IMR-90 (cell line): ENCODE measurements around the gene COL27A1.

Experiments
- CEBPB ChIP-seq: IDR thresholded peaks from 2 replicates; pipeline ENCODE4 v1.6.1; 2012; ENCODE audit warnings: low read depth, low read length, improper control_type of control experiment
- CTCF ChIP-seq: conservative IDR thresholded peaks from 2 replicates; pipeline ENCODE4 v1.5.1; 2012; ENCODE audit warnings: mild to moderate bottlenecking, low read depth, low read length, improper control_type of control experiment
- MAFK ChIP-seq: IDR thresholded peaks from 2 replicates; pipeline ENCODE4 v1.6.1; 2012; ENCODE audit warnings: low read depth, low read length, improper control_type of control experiment
- MAZ ChIP-seq: IDR thresholded peaks from 2 replicates; pipeline ENCODE4 v1.6.1; 2012; ENCODE audit warnings: low read depth, mild to moderate bottlenecking, low read length, improper control_type of control experiment, moderate library complexity, borderline replicate concordance
- POLR2A ChIP-seq: IDR thresholded peaks from 2 replicates; pipeline ENCODE4 v1.6.1; 2012; ENCODE audit warnings: mild to moderate bottlenecking, low read depth, low read length

DNA sequence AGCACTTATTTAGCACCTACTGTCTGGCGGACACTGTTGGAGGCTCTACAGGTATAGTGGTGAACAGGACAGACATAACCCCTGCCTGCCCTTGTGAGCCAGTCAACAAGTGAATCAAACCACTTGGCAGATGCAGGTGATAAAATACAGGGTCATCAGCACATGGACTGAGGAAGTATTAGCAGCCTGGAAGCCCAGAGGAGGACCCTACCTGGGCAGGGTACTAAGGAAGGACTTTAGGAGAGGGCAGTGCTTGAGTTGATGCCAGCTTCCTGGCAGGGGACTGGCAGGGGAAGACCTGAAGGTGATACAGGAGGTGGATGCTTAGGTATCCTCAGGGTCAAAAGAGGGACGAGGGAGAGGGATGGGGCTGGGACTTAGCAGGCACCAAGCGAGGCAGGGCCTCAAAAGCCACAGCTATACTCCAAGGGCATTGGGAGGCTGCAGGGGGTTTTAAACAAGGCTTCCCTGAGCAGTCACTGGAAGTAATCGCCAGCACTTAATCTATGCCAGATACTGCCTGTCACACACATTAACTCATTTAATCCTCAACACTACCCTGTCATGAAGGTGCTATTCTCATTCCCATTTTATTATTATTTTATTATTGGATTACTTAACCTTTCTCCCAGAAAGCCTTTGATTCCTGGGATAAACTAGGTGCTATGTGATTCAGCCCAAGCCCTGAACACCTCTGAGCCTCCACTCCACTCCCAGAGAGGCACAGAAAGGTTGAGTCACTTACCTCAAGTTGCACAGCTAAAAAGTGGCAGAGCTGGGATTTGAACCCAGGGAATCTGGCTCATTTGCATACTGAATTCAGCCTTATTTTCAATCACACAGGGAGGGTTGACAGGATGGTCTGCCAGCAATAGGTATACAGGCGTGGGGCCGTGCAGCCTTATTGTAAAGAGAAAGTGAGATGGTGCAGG is 103.8 kb downstream of the COL27A1 start:
- TF ChIP-seq CTCF: no peak
- TF ChIP-seq MAZ: no peak
- TF ChIP-seq CEBPB: no peak
- TF ChIP-seq POLR2A: no peak
- no peak for TF ChIP-seq MAFK
